ENCODE data around the gene ACTG2.
"Not testable (repeated sequence)": the region's sequence is repeated elsewhere in the genome, so short reads cannot be mapped to it uniquely, and the experiment has no call there.

The ACTG2 gene

GRCh38 chr2:73930386-73930785 is 37.6 kb downstream of the ACTG2 start:
- Histone ChIP-seq H3K36me3 (ENCODE audit: control insufficient read depth, insufficient read depth, low read length) (peaks cover 17% of the 10 kb centered on the region), H3K27ac (ENCODE audit: insufficient read depth, low read length, poor library complexity, severe bottlenecking) (no peak overlapping the region), H3K27me3 (replicated peaks; ENCODE audit: control insufficient read depth, insufficient read depth, low read length, poor library complexity, severe bottlenecking) (no peaks in the 10 kb centered on the region), H3K4me1 (ENCODE audit: control insufficient read depth, insufficient read depth, low read length, poor library complexity, severe bottlenecking) (peaks cover 17% of the 10 kb centered on the region), H3K9me3 (ENCODE audit: control insufficient read depth, low read length) (no peaks in the 10 kb centered on the region), H3K4me3 (ENCODE audit: insufficient read depth, low read depth, low read length, poor library complexity, severe bottlenecking) (no peak overlapping the region)
- no peak for DNase-seq

- Histone ChIP-seq H3K27ac (ENCODE audit: insufficient read depth, low read length, poor library complexity, severe bottlenecking) (no peak overlapping the region), H3K4me1 (ENCODE audit: control insufficient read depth, insufficient read depth, low read length, poor library complexity, severe bottlenecking) (peaks cover 17% of the 10 kb centered on the region), H3K27me3 (replicated peaks; ENCODE audit: control insufficient read depth, insufficient read depth, low read length, poor library complexity, severe bottlenecking) (no peaks in the 10 kb centered on the region), H3K4me3 (ENCODE audit: insufficient read depth, low read depth, low read length, poor library complexity, severe bottlenecking) (no peak overlapping the region), H3K9me3 (ENCODE audit: control insufficient read depth, low read length) (no peaks in the 10 kb centered on the region), H3K36me3 (ENCODE audit: control insufficient read depth, insufficient read depth, low read length) (peaks cover 21% of the 10 kb centered on the region)
- no peak for DNase-seq
Measured at GRCh38 chr2:73931531-73932500, 39.0 kb downstream of the ACTG2 start.

- H3K4me3 ChIP-seq (ENCODE audit: insufficient read depth, low read depth, low read length, poor library complexity, severe bottlenecking) = no peak overlapping the region
- DNase-seq = no peak
- no peaks in the 10 kb centered on the region for H3K27me3 ChIP-seq (replicated peaks; ENCODE audit: control insufficient read depth, insufficient read depth, low read length, poor library complexity, severe bottlenecking)
- no peak overlapping the region for H3K27ac ChIP-seq (ENCODE audit: insufficient read depth, low read length, poor library complexity, severe bottlenecking)
- H3K4me1 ChIP-seq (ENCODE audit: control insufficient read depth, insufficient read depth, low read length, poor library complexity, severe bottlenecking) = peaks cover 21% of the 10 kb centered on the region
- no peaks in the 10 kb centered on the region for H3K9me3 ChIP-seq (ENCODE audit: control insufficient read depth, low read length)
- H3K36me3 ChIP-seq (ENCODE audit: control insufficient read depth, insufficient read depth, low read length) = peaks cover 27% of the 10 kb centered on the region
Measured at GRCh38 chr2:73933194-73933593, 40.4 kb downstream of the ACTG2 start.

GRCh38 chr2:73935641-73936040 is 42.8 kb downstream of the ACTG2 start:
- Histone ChIP-seq H3K27ac (ENCODE audit: insufficient read depth, low read length, poor library complexity, severe bottlenecking) (no peak overlapping the region), H3K36me3 (ENCODE audit: control insufficient read depth, insufficient read depth, low read length) (peaks cover 27% of the 10 kb centered on the region), H3K9me3 (ENCODE audit: control insufficient read depth, low read length) (no peaks in the 10 kb centered on the region), H3K27me3 (replicated peaks; ENCODE audit: control insufficient read depth, insufficient read depth, low read length, poor library complexity, severe bottlenecking) (no peaks in the 10 kb centered on the region), H3K4me1 (ENCODE audit: control insufficient read depth, insufficient read depth, low read length, poor library complexity, severe bottlenecking) (peaks cover 16% of the 10 kb centered on the region), H3K4me3 (ENCODE audit: insufficient read depth, low read depth, low read length, poor library complexity, severe bottlenecking) (no peak overlapping the region)
- no peak for DNase-seq

- Histone ChIP-seq H3K4me3 (ENCODE audit: insufficient read depth, low read depth, low read length, poor library complexity, severe bottlenecking) (no peak overlapping the region), H3K36me3 (ENCODE audit: control insufficient read depth, insufficient read depth, low read length) (peaks cover 27% of the 10 kb centered on the region), H3K27me3 (replicated peaks; ENCODE audit: control insufficient read depth, insufficient read depth, low read length, poor library complexity, severe bottlenecking) (no peaks in the 10 kb centered on the region), H3K9me3 (ENCODE audit: control insufficient read depth, low read length) (no peaks in the 10 kb centered on the region), H3K4me1 (ENCODE audit: control insufficient read depth, insufficient read depth, low read length, poor library complexity, severe bottlenecking) (peaks cover 13% of the 10 kb centered on the region), H3K27ac (ENCODE audit: insufficient read depth, low read length, poor library complexity, severe bottlenecking) (no peak overlapping the region)
- no peak for DNase-seq
Measured at GRCh38 chr2:73937103-73937885, 44.5 kb downstream of the ACTG2 start.

- Histone ChIP-seq H3K36me3 (ENCODE audit: control insufficient read depth, insufficient read depth, low read length) (peaks cover 21% of the 10 kb centered on the region), H3K4me1 (ENCODE audit: control insufficient read depth, insufficient read depth, low read length, poor library complexity, severe bottlenecking) (peaks cover 13% of the 10 kb centered on the region), H3K9me3 (ENCODE audit: control insufficient read depth, low read length) (no peaks in the 10 kb centered on the region), H3K4me3 (ENCODE audit: insufficient read depth, low read depth, low read length, poor library complexity, severe bottlenecking) (no peak overlapping the region), H3K27me3 (replicated peaks; ENCODE audit: control insufficient read depth, insufficient read depth, low read length, poor library complexity, severe bottlenecking) (no peaks in the 10 kb centered on the region), H3K27ac (ENCODE audit: insufficient read depth, low read length, poor library complexity, severe bottlenecking) (no peak overlapping the region)
- DNase-seq = no peak
Measured at GRCh38 chr2:73937899-73938298, 45.1 kb downstream of the ACTG2 start.

- H3K27ac ChIP-seq (ENCODE audit: insufficient read depth, low read length, poor library complexity, severe bottlenecking) = no peak overlapping the region
- no peaks in the 10 kb centered on the region for H3K9me3 ChIP-seq (ENCODE audit: control insufficient read depth, low read length)
- H3K4me1 ChIP-seq (ENCODE audit: control insufficient read depth, insufficient read depth, low read length, poor library complexity, severe bottlenecking) = peaks cover 13% of the 10 kb centered on the region
- DNase-seq = no peak
- H3K36me3 ChIP-seq (ENCODE audit: control insufficient read depth, insufficient read depth, low read length) = peaks cover 18% of the 10 kb centered on the region
- H3K27me3 ChIP-seq (replicated peaks; ENCODE audit: control insufficient read depth, insufficient read depth, low read length, poor library complexity, severe bottlenecking) = no peaks in the 10 kb centered on the region
- no peak overlapping the region for H3K4me3 ChIP-seq (ENCODE audit: insufficient read depth, low read depth, low read length, poor library complexity, severe bottlenecking)
Measured at GRCh38 chr2:73938718-73939352, 46.0 kb downstream of the ACTG2 start.

DNA sequence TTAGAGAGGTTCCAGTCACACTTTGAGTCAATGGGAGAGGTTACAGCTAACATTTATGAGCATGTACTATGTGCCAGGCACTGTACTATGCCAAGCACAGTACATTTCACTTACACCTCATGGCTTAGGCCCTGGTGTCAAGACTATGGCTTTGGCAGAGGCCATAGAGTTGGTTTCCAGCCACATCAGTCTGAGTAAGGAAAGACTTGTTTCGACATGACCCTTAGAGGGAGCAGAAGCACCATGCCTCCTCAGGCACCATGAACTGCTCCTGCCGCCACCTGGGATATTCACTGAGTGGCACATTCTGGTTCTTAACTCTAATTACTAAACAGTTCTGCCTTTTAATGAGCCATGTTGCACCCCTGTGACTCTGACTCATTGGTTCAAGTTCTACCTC is 46.6 kb downstream of the ACTG2 start:
- no peak for DNase-seq
- H3K9me3 ChIP-seq (ENCODE audit: control insufficient read depth, low read length) = no peaks in the 10 kb centered on the region
- peak overlapping the region; percentile 26 for H3K27ac ChIP-seq (ENCODE audit: insufficient read depth, low read length, poor library complexity, severe bottlenecking)
- H3K4me1 ChIP-seq (ENCODE audit: control insufficient read depth, insufficient read depth, low read length, poor library complexity, severe bottlenecking) = peaks cover 13% of the 10 kb centered on the region
- H3K27me3 ChIP-seq (replicated peaks; ENCODE audit: control insufficient read depth, insufficient read depth, low read length, poor library complexity, severe bottlenecking) = no peaks in the 10 kb centered on the region
- H3K4me3 ChIP-seq (ENCODE audit: insufficient read depth, low read depth, low read length, poor library complexity, severe bottlenecking) = no peak overlapping the region
- peaks cover 15% of the 10 kb centered on the region for H3K36me3 ChIP-seq (ENCODE audit: control insufficient read depth, insufficient read depth, low read length)

- H3K4me1 ChIP-seq (ENCODE audit: control insufficient read depth, insufficient read depth, low read length, poor library complexity, severe bottlenecking) = peaks cover 13% of the 10 kb centered on the region
- not testable (repeated sequence) for H3K27ac ChIP-seq (ENCODE audit: insufficient read depth, low read length, poor library complexity, severe bottlenecking)
Measured at GRCh38 chr2:73940066-73940465, 47.3 kb downstream of the ACTG2 start.

More at GRCh38 chr2:73940066-73940465, 47.3 kb downstream of the ACTG2 start:
- not testable (repeated sequence) for H3K9me3 ChIP-seq (ENCODE audit: control insufficient read depth, low read length); DNase-seq; H3K4me3 ChIP-seq (ENCODE audit: insufficient read depth, low read depth, low read length, poor library complexity, severe bottlenecking); H3K27me3 ChIP-seq (replicated peaks; ENCODE audit: control insufficient read depth, insufficient read depth, low read length, poor library complexity, severe bottlenecking)
- H3K36me3 ChIP-seq (ENCODE audit: control insufficient read depth, insufficient read depth, low read length) = peaks cover 18% of the 10 kb centered on the region

All from effector memory CD4-positive, alpha-beta T cell (primary cell).